DND-41 (cell line): Measurements from ENCODE around the gene MXRA5.
"Not testable (repeated sequence)": the region's sequence is repeated elsewhere in the genome, so short reads cannot be mapped to it uniquely, and the experiment has no call there.

Experiments used
- ATAC-seq: fragments of 200-7000 bp; cut with Tn5 transposase; 3 replicates; pipeline ENCODE4 v1.9.1; 2021; ENCODE audit warnings: low read depth; ENCODE audit not compliant: insufficient read depth
- DNase-seq: peaks from one replicate; pipeline ENCODE4 v3.0.0-alpha.2; 2020
- H2AFZ ChIP-seq: 2 replicates; pipeline ENCODE4 v1.6.0; 2012; ENCODE audit warnings: low read depth, low read length
- H3K27ac ChIP-seq: 2 replicates; pipeline ENCODE4 v1.5.1; 2012; ENCODE audit warnings: low read length, inconsistent platforms
- H3K27me3 ChIP-seq: fragments of 200-600 bp; sonication (generic); 2 replicates; pipeline ENCODE4 v1.6.0; 2012; ENCODE audit warnings: low read length, mild to moderate bottlenecking, inconsistent platforms; ENCODE audit not compliant: insufficient read depth, poor library complexity
- H3K36me3 ChIP-seq: 2 replicates; pipeline ENCODE4 v1.5.1; 2012; ENCODE audit warnings: low read length, inconsistent platforms; ENCODE audit not compliant: insufficient read depth
- H3K4me1 ChIP-seq: 2 replicates; pipeline ENCODE4 v1.5.1; 2012; ENCODE audit warnings: mild to moderate bottlenecking, low read length; ENCODE audit not compliant: insufficient read depth
- H3K4me2 ChIP-seq: 2 replicates; pipeline ENCODE4 v1.6.0; 2012; ENCODE audit warnings: mild to moderate bottlenecking, moderate library complexity, low read length, inconsistent platforms; ENCODE audit not compliant: insufficient read depth
- H3K4me3 ChIP-seq, 2 experiments: fragments of 200-600 bp in 1 of 2; shearing (Covaris generic) in 1 of 2; 2 replicates each; pipeline ENCODE4 v1.5.1; 2012 to 2016; ENCODE audit warnings: inconsistent platforms in 2 of 2, low read length in 2 of 2, mild to moderate bottlenecking in 2 of 2, low read depth in 1 of 2, moderate library complexity in 1 of 2
- H3K79me2 ChIP-seq: 2 replicates; pipeline ENCODE4 v1.6.0; 2012; ENCODE audit warnings: low read length, inconsistent platforms; ENCODE audit not compliant: insufficient read depth
- H3K9ac ChIP-seq: 2 replicates; pipeline ENCODE4 v1.6.0; 2012; ENCODE audit warnings: low read depth, mild to moderate bottlenecking, inconsistent platforms, low read length, moderate library complexity
- H3K9me3 ChIP-seq: 2 replicates; pipeline ENCODE4 v1.5.1; 2012; ENCODE audit warnings: low read length, moderate library complexity, mild to moderate bottlenecking, inconsistent platforms; ENCODE audit not compliant: insufficient read depth, severe bottlenecking
- H4K20me1 ChIP-seq: 2 replicates; pipeline ENCODE4 v1.6.0; 2012; ENCODE audit warnings: low read length; ENCODE audit not compliant: insufficient read depth
- CTCF ChIP-seq: IDR thresholded peaks from 2 replicates; pipeline ENCODE4 v1.5.1; 2012; ENCODE audit warnings: borderline replicate concordance, low read length, moderate library complexity, mild to moderate bottlenecking; ENCODE audit not compliant: poor library complexity, severe bottlenecking; ENCODE audit errors: extremely low read depth
- EZH2 ChIP-seq: IDR thresholded peaks from 3 replicates; pipeline ENCODE4 v1.6.1; 2012; ENCODE audit warnings: borderline replicate concordance, low read depth, mild to moderate bottlenecking, moderate library complexity, low read length, inconsistent platforms; ENCODE audit not compliant: severe bottlenecking

MXRA5 gene

GRCh38 chrX:3371163-3371562 lies 24.7 kb upstream of the MXRA5 start:
- H3K27me3 ChIP-seq = no peaks in the 10 kb centered on the region
- no peaks in the 10 kb centered on the region for H4K20me1 ChIP-seq
- H3K9ac ChIP-seq = no peak overlapping the region
- no peak overlapping the region for H3K4me2 ChIP-seq
- no peak overlapping the region for H2AFZ ChIP-seq
- H3K9me3 ChIP-seq = no peaks in the 10 kb centered on the region
- H3K36me3 ChIP-seq = no peaks in the 10 kb centered on the region
- no peak for ATAC-seq
- no peaks in the 10 kb centered on the region for H3K4me1 ChIP-seq
- no peak for DNase-seq
- H3K27ac ChIP-seq = no peak overlapping the region
- no peak overlapping the region for H3K4me3 ChIP-seq
- TF ChIP-seq EZH2 = no peak
- TF ChIP-seq CTCF = no peak
- H3K79me2 ChIP-seq = no peaks in the 10 kb centered on the region

- TF ChIP-seq EZH2 (no peak), CTCF (no peak)
- ATAC-seq = no peak
- H3K4me2 ChIP-seq = no peak overlapping the region
- H4K20me1 ChIP-seq = no peaks in the 10 kb centered on the region
- no peaks in the 10 kb centered on the region for H3K36me3 ChIP-seq
- no peak overlapping the region for H3K4me3 ChIP-seq
- H3K79me2 ChIP-seq = no peaks in the 10 kb centered on the region
- DNase-seq = no peak
- no peaks in the 10 kb centered on the region for H3K4me1 ChIP-seq
- no peak overlapping the region for H3K27ac ChIP-seq
- H3K9ac ChIP-seq = no peak overlapping the region
- no peaks in the 10 kb centered on the region for H3K9me3 ChIP-seq
- no peaks in the 10 kb centered on the region for H3K27me3 ChIP-seq
- no peak overlapping the region for H2AFZ ChIP-seq
Observed at GRCh38 chrX:3370656-3371055, 24.2 kb upstream of the MXRA5 start.

- no peaks in the 10 kb centered on the region for H3K4me1 ChIP-seq
- no peak overlapping the region for H3K27ac ChIP-seq
- no peak overlapping the region for H2AFZ ChIP-seq
- DNase-seq (no peak), ATAC-seq (no peak)
- H3K9ac ChIP-seq = no peak overlapping the region
- no peak for TF ChIP-seq CTCF
- TF ChIP-seq EZH2 = no peak
- no peak overlapping the region for H3K4me2 ChIP-seq
- no peak overlapping the region for H3K4me3 ChIP-seq
- no peaks in the 10 kb centered on the region for H3K27me3 ChIP-seq
- H3K9me3 ChIP-seq = no peaks in the 10 kb centered on the region
- H4K20me1 ChIP-seq = no peaks in the 10 kb centered on the region
- H3K79me2 ChIP-seq = no peaks in the 10 kb centered on the region
- H3K36me3 ChIP-seq = no peaks in the 10 kb centered on the region
Observed at GRCh38 chrX:3362956-3363355, 16.5 kb upstream of the MXRA5 start.

GRCh38 chrX:3360881-3361280 lies 14.4 kb upstream of the MXRA5 start:
- H3K9me3 ChIP-seq = no peaks in the 10 kb centered on the region
- TF ChIP-seq EZH2 = no peak
- TF ChIP-seq CTCF = no peak
- no peaks in the 10 kb centered on the region for H3K36me3 ChIP-seq
- no peaks in the 10 kb centered on the region for H4K20me1 ChIP-seq
- H2AFZ ChIP-seq = no peak overlapping the region
- H3K4me2 ChIP-seq = no peak overlapping the region
- no peak overlapping the region for H3K27ac ChIP-seq
- H3K27me3 ChIP-seq = no peaks in the 10 kb centered on the region
- H3K4me1 ChIP-seq = no peaks in the 10 kb centered on the region
- no peaks in the 10 kb centered on the region for H3K79me2 ChIP-seq
- H3K9ac ChIP-seq = no peak overlapping the region
- no peak overlapping the region for H3K4me3 ChIP-seq
- DNase-seq = no peak
- no peak for ATAC-seq

GRCh38 chrX:3352741-3353140 lies 6.3 kb upstream of the MXRA5 start:
- not testable (repeated sequence) for H3K9ac ChIP-seq, H3K4me2 ChIP-seq, H3K27ac ChIP-seq, ATAC-seq, H3K36me3 ChIP-seq, H3K79me2 ChIP-seq, H3K4me3 ChIP-seq, H2AFZ ChIP-seq, DNase-seq, H3K4me1 ChIP-seq, H3K9me3 ChIP-seq, H4K20me1 ChIP-seq, H3K27me3 ChIP-seq
